Non-pigmented ciliary epithelial cell (primary cell): Measurements from ENCODE around the gene FDCSP.
"Not testable (repeated sequence)": the region's sequence is repeated elsewhere in the genome, so short reads cannot be mapped to it uniquely, and the experiment has no call there.

Experiments
- DNase-seq: peaks from one replicate; pipeline ENCODE4 v3.0.0-alpha.2; 2010; ENCODE audit warnings: low read depth

The FDCSP gene

GRCh38 chr4:70225824-70226223 lies at the start of gene FDCSP:
Gene FDCSP, plus strand, starts transcription at chr4:70226124. Its CDS starts 5,071 bp downstream, at chr4:70231195.
- no peak for DNase-seq

- no peak for DNase-seq
Observed at GRCh38 chr4:70177090-70177489, 48.8 kb upstream of the FDCSP start.

- no peak for DNase-seq
Observed at GRCh38 chr4:70178075-70178660, 47.8 kb upstream of the FDCSP start.

GRCh38 chr4:70179811-70180210 lies 46.1 kb upstream of the FDCSP start:
- DNase-seq: no peak

- DNase-seq: no peak
Observed at GRCh38 chr4:70181864-70182263, 44.1 kb upstream of the FDCSP start.

- DNase-seq: no peak
Observed at GRCh38 chr4:70182517-70183167, 43.3 kb upstream of the FDCSP start.

GRCh38 chr4:70183168-70183939 lies 42.6 kb upstream of the FDCSP start:
- DNase-seq: peak; percentile 18

- no peak for DNase-seq
Observed at GRCh38 chr4:70183940-70184246, 42.0 kb upstream of the FDCSP start.

- no peak for DNase-seq
Observed at GRCh38 chr4:70187216-70187615, 38.7 kb upstream of the FDCSP start.

GRCh38 chr4:70190579-70190978 lies 35.3 kb upstream of the FDCSP start:
- no peak for DNase-seq

GRCh38 chr4:70191647-70192046 lies 34.3 kb upstream of the FDCSP start:
- no peak for DNase-seq

- no peak for DNase-seq
Observed at GRCh38 chr4:70192895-70193294, 33.0 kb upstream of the FDCSP start.

- no peak for DNase-seq
Observed at GRCh38 chr4:70195425-70195824, 30.5 kb upstream of the FDCSP start, which contains the start of gene ODAM. Gene ODAM, plus strand, starts transcription at chr4:70195725. Its CDS starts 819 bp downstream, at chr4:70196544.

- DNase-seq: no peak
Observed at GRCh38 chr4:70196857-70197256, 29.1 kb upstream of the FDCSP start.

GRCh38 chr4:70197842-70198241 lies 28.1 kb upstream of the FDCSP start:
- no peak for DNase-seq

GRCh38 chr4:70203601-70204000 lies 22.3 kb upstream of the FDCSP start:
- DNase-seq: no peak

GRCh38 chr4:70212752-70213151 lies 13.2 kb upstream of the FDCSP start:
- not testable (repeated sequence) for DNase-seq

GRCh38 chr4:70216109-70216508 lies 9.8 kb upstream of the FDCSP start:
- DNase-seq: not testable (repeated sequence)

- not testable (repeated sequence) for DNase-seq
Observed at GRCh38 chr4:70216550-70216949, 9.4 kb upstream of the FDCSP start.

- DNase-seq: not testable (repeated sequence)
Observed at GRCh38 chr4:70221389-70221788, 4.5 kb upstream of the FDCSP start.

- DNase-seq: not testable (repeated sequence)
Observed at GRCh38 chr4:70221818-70222217, 4.1 kb upstream of the FDCSP start.

GRCh38 chr4:70236125-70236524 lies 10.2 kb downstream of the FDCSP start:
- DNase-seq: no peak
